ENCODE data around the gene PPARD. TPM values are rescaled to one million over a fixed set of nuclear protein-coding genes. Genes with fewer than 3 reads are reported as not detected.

Gene PPARD
- total and polyA plus RNA-seq, 2 of the 13 experiments (the other 11 are each of a cell fraction or from before 2014, with no cell fraction given) = 6.1 to 13.3 TPM

DNA sequence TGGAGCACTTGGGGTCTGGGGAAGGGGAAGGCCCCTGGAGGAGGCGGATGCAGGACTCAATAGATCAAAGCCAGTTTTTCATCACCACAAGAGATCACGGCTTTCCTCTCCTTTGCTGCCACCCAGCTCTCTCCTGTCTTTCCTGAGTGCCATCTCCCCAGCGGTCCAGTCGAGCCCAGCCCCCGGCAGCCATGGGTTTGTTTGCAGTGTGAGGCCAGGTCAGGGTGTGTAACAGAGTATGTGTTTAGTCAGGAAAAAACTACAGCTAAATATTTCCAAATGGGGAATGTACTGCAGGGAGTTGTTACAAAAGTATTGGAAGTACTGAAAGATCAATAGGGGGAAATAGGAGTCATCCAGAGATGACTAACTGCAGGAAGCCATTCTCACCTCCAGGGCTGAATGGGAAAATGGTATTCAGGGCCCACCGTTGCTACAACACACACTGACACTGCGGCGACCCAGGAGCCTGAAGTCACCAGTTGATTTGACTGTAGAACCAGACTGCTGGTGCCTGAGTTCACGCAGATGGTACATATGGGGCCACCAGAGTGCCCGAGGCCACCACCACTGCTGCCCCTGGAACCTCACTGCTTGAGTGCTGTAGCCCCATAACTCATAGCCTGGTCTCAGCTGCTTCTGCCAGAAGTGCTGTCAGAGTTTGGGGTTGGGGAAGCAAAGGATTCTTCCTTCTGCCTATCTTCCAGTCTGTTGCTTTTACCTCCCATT, 86.2 kb downstream of the PPARD start (continued):
- TF ChIP-seq RBFOX2 (IDR thresholded peaks at IDR 0.05; ENCODE audit: low read depth, low read length) (no peak), TBP (CRISPR knock-in tag; IDR thresholded peaks at IDR 0.05) (no peak), HNRNPK (IDR thresholded peaks at IDR 0.05; ENCODE audit: low read depth, low read length, poor library complexity, severe bottlenecking) (no peak), FOXM1 (CRISPR knock-in tag; IDR thresholded peaks at IDR 0.05) (no peak), HIVEP1 (CRISPR knock-in tag; IDR thresholded peaks at IDR 0.05) (0 out of 2 replicates have a peak, but pooled peaks have one; percentile 14), POLR2AphosphoS2 (IDR thresholded peaks at IDR 0.05; ENCODE audit: low read depth, low read length) (no peak), MTF2 (CRISPR knock-in tag; IDR thresholded peaks at IDR 0.05; ENCODE audit: borderline replicate concordance) (no peak), CCDC6 (CRISPR knock-in tag; IDR thresholded peaks at IDR 0.05) (0 out of 2 replicates have a peak, but pooled peaks have one; percentile 42), ZNF24 (IDR thresholded peaks at IDR 0.05) (no peak), HDAC6 (IDR thresholded peaks at IDR 0.05; ENCODE audit: low read depth, low read length) (no peak), ZNF251 (CRISPR knock-in tag; IDR thresholded peaks at IDR 0.05) (no peak), TP53 (CRISPR knock-in tag; conservative IDR thresholded peaks at IDR 0.05) (no peak), KAT8 (CRISPR knock-in tag; IDR thresholded peaks at IDR 0.05) (peak; percentile 65; the same call in 1 of the 2 replicates), GTF2F1 (IDR thresholded peaks at IDR 0.05; ENCODE audit: low read length) (no peak), TBX3 (IDR thresholded peaks at IDR 0.05; ENCODE audit: borderline replicate concordance) (peak; percentile 45; the same call in 1 of the 2 replicates), NCOR1 (IDR thresholded peaks at IDR 0.05; ENCODE audit: borderline replicate concordance, low read length) (no peak), ZNF432 (CRISPR knock-in tag; IDR thresholded peaks at IDR 0.05; ENCODE audit: borderline replicate concordance) (no peak), ZNF10 (CRISPR knock-in tag; IDR thresholded peaks at IDR 0.05; ENCODE audit: borderline replicate concordance, low read depth) (no peak), ZNF850 (CRISPR knock-in tag; conservative IDR thresholded peaks at IDR 0.05) (no peak), ZNF441 (CRISPR knock-in tag; IDR thresholded peaks at IDR 0.05; ENCODE audit: borderline replicate concordance) (0 out of 2 replicates have a peak, but pooled peaks have one; percentile 20)
- TF ChIP-seq, protein P1, sequence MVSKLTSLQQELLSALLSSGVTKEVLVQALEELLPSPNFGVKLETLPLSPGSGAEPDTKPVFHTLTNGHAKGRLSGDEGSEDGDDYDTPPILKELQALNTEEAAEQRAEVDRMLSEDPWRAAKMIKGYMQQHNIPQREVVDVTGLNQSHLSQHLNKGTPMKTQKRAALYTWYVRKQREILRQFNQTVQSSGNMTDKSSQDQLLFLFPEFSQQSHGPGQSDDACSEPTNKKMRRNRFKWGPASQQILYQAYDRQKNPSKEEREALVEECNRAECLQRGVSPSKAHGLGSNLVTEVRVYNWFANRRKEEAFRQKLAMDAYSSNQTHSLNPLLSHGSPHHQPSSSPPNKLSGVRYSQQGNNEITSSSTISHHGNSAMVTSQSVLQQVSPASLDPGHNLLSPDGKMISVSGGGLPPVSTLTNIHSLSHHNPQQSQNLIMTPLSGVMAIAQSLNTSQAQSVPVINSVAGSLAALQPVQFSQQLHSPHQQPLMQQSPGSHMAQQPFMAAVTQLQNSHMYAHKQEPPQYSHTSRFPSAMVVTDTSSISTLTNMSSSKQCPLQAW (CRISPR knock-in tag; IDR thresholded peaks at IDR 0.05) = peak; percentile 66
- TF ChIP-seq, protein P2, sequence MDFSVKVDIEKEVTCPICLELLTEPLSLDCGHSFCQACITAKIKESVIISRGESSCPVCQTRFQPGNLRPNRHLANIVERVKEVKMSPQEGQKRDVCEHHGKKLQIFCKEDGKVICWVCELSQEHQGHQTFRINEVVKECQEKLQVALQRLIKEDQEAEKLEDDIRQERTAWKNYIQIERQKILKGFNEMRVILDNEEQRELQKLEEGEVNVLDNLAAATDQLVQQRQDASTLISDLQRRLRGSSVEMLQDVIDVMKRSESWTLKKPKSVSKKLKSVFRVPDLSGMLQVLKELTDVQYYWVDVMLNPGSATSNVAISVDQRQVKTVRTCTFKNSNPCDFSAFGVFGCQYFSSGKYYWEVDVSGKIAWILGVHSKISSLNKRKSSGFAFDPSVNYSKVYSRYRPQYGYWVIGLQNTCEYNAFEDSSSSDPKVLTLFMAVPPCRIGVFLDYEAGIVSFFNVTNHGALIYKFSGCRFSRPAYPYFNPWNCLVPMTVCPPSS (IDR thresholded peaks at IDR 0.05) = no peak
- TF ChIP-seq, protein P3, sequence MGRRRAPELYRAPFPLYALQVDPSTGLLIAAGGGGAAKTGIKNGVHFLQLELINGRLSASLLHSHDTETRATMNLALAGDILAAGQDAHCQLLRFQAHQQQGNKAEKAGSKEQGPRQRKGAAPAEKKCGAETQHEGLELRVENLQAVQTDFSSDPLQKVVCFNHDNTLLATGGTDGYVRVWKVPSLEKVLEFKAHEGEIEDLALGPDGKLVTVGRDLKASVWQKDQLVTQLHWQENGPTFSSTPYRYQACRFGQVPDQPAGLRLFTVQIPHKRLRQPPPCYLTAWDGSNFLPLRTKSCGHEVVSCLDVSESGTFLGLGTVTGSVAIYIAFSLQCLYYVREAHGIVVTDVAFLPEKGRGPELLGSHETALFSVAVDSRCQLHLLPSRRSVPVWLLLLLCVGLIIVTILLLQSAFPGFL (CRISPR knock-in tag; IDR thresholded peaks at IDR 0.05) = no peak
- TF ChIP-seq, protein P4, sequence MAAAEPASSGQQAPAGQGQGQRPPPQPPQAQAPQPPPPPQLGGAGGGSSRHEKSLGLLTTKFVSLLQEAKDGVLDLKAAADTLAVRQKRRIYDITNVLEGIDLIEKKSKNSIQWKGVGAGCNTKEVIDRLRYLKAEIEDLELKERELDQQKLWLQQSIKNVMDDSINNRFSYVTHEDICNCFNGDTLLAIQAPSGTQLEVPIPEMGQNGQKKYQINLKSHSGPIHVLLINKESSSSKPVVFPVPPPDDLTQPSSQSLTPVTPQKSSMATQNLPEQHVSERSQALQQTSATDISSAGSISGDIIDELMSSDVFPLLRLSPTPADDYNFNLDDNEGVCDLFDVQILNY (CRISPR knock-in tag; conservative IDR thresholded peaks at IDR 0.05) = no peak

All from HepG2 (cell line).